Hepatocyte (in vitro differentiated cells): Measurements from ENCODE around the gene YES1. TPM values are rescaled to one million over a fixed set of nuclear protein-coding genes. Genes with fewer than 3 reads are reported as not detected.
"Not testable (repeated sequence)": the region's sequence is repeated elsewhere in the genome, so short reads cannot be mapped to it uniquely, and the experiment has no call there.

Experiments used
- DNase-seq: peaks from one replicate; pipeline ENCODE4 v3.0.0-alpha.2; 2016; ENCODE audit warnings: low spot score
- H2AFZ ChIP-seq: fragments of 200-600 bp; sonication (generic); 2 replicates; pipeline ENCODE4 v1.6.0; 2016; ENCODE audit warnings: antibody characterized with exemption, mild to moderate bottlenecking
- H3K27ac ChIP-seq: fragments of 200-600 bp; sonication (generic); 2 replicates; pipeline ENCODE4 v1.5.1; 2016; ENCODE audit warnings: mild to moderate bottlenecking
- H3K27me3 ChIP-seq: fragments of 200-600 bp; sonication (generic); 2 replicates; pipeline ENCODE4 v1.6.1; 2016
- H3K36me3 ChIP-seq: fragments of 200-600 bp; sonication (generic); replicated peaks from 2 replicates; pipeline ENCODE4 v1.5.1; 2016; ENCODE audit warnings: low read depth; ENCODE audit not compliant: insufficient read depth
- H3K4me1 ChIP-seq: fragments of 200-600 bp; sonication (generic); 2 replicates; pipeline ENCODE4 v1.5.1; 2016; ENCODE audit warnings: mild to moderate bottlenecking, moderate library complexity; ENCODE audit not compliant: insufficient read depth
- H3K4me2 ChIP-seq: fragments of 200-600 bp; sonication (generic); 2 replicates; pipeline ENCODE4 v1.6.0; 2016
- H3K4me3 ChIP-seq: fragments of 200-600 bp; sonication (generic); 2 replicates; pipeline ENCODE4 v1.5.1; 2016; ENCODE audit warnings: mild to moderate bottlenecking
- H3K79me2 ChIP-seq: fragments of 200-600 bp; sonication (generic); 2 replicates; pipeline ENCODE4 v1.6.0; 2017; ENCODE audit warnings: mild to moderate bottlenecking
- H3K9me2 ChIP-seq: fragments of 200-600 bp; sonication (generic); replicated peaks from 2 replicates; pipeline ENCODE4 v1.6.0; 2017; ENCODE audit warnings: mild to moderate bottlenecking; ENCODE audit not compliant: insufficient read depth
- H3K9me3 ChIP-seq: fragments of 200-600 bp; sonication (generic); 2 replicates; pipeline ENCODE4 v1.5.1; 2016; ENCODE audit warnings: low read depth, mild to moderate bottlenecking
- H4K20me1 ChIP-seq: fragments of 200-600 bp; sonication (generic); 2 replicates; pipeline ENCODE4 v1.6.0; 2016; ENCODE audit warnings: mild to moderate bottlenecking; ENCODE audit not compliant: insufficient read depth, poor library complexity, severe bottlenecking
- EZH2 ChIP-seq: fragments of 200-600 bp; sonication (generic); IDR thresholded peaks from 2 replicates; pipeline ENCODE4 v1.6.1; 2016; ENCODE audit warnings: antibody characterized with exemption, mild to moderate bottlenecking, borderline replicate concordance
- EZH2phosphoT487 ChIP-seq: fragments of 200-600 bp; sonication (generic); IDR thresholded peaks from one replicate; pipeline ENCODE4 v1.6.1; 2018; ENCODE audit warnings: antibody characterized with exemption, mild to moderate bottlenecking, low read depth, moderate library complexity; ENCODE audit not compliant: unreplicated experiment, severe bottlenecking
- WGBS: methylation state at CpG from one replicate; pipeline ENCODE4 v1.1.6; 2016; ENCODE audit warnings: low lambda C conversion rate; ENCODE audit errors: missing lambda C conversion rate; 5-methylcytosine and 5-hydroxymethylcytosine counted together
- polyA plus RNA-seq: library from polyadenylated mRNA; unstranded; fragments of >200 nt; fragmentation: Nextera tagmentation; extraction: Ambion mirVana; gene quantifications from 2 replicates; pipeline ENCODE4 v1.2.1, GENCODE V29; 2016
- total RNA-seq: library from RNA; depleted of rRNA; stranded (reverse); fragments of >200 nt; gene quantifications from 2 replicates; pipeline ENCODE4 v1.2.3, GENCODE V29; 2014
- TF ChIP-seq, protein P1 (sequence below): fragments of 200-600 bp; sonication (generic); IDR thresholded peaks from 2 replicates; pipeline ENCODE4 v1.5.1; 2016; ENCODE audit warnings: antibody characterized with exemption, mild to moderate bottlenecking; ENCODE audit not compliant: poor library complexity

YES1 gene
- total and polyA plus RNA-seq, 2 experiments from 2014 or later, result 25.2 to 108 TPM

- Histone ChIP-seq H3K4me3 (no peak overlapping the region), H2AFZ (no peak overlapping the region), H4K20me1 (no peaks in the 10 kb centered on the region), H3K4me2 (no peak overlapping the region), H3K9me2 (no peaks in the 10 kb centered on the region), H3K79me2 (no peaks in the 10 kb centered on the region), H3K9me3 (no peaks in the 10 kb centered on the region), H3K27ac (no peak overlapping the region), H3K27me3 (no peaks in the 10 kb centered on the region), H3K4me1 (no peaks in the 10 kb centered on the region), H3K36me3 (no peaks in the 10 kb centered on the region)
- DNase-seq, result no peak
- TF ChIP-seq EZH2phosphoT487 (no peak), EZH2 (no peak)
- TF ChIP-seq, protein P1, sequence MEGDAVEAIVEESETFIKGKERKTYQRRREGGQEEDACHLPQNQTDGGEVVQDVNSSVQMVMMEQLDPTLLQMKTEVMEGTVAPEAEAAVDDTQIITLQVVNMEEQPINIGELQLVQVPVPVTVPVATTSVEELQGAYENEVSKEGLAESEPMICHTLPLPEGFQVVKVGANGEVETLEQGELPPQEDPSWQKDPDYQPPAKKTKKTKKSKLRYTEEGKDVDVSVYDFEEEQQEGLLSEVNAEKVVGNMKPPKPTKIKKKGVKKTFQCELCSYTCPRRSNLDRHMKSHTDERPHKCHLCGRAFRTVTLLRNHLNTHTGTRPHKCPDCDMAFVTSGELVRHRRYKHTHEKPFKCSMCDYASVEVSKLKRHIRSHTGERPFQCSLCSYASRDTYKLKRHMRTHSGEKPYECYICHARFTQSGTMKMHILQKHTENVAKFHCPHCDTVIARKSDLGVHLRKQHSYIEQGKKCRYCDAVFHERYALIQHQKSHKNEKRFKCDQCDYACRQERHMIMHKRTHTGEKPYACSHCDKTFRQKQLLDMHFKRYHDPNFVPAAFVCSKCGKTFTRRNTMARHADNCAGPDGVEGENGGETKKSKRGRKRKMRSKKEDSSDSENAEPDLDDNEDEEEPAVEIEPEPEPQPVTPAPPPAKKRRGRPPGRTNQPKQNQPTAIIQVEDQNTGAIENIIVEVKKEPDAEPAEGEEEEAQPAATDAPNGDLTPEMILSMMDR, result no peak
Measured at GRCh38 chr18:731185-731584, 80.9 kb downstream of the YES1 start.

GRCh38 chr18:730692-731091, 81.3 kb downstream of the YES1 start:
- Histone ChIP-seq H3K79me2 (no peaks in the 10 kb centered on the region), H3K27me3 (no peaks in the 10 kb centered on the region), H3K4me3 (no peak overlapping the region), H3K4me1 (no peaks in the 10 kb centered on the region), H3K9me2 (no peaks in the 10 kb centered on the region), H2AFZ (no peak overlapping the region), H3K27ac (no peak overlapping the region), H3K9me3 (no peaks in the 10 kb centered on the region), H4K20me1 (no peaks in the 10 kb centered on the region), H3K36me3 (no peaks in the 10 kb centered on the region), H3K4me2 (no peak overlapping the region)
- no peak for DNase-seq
- TF ChIP-seq EZH2 (no peak), EZH2phosphoT487 (no peak)
- TF ChIP-seq, protein P1, result no peak

DNA sequence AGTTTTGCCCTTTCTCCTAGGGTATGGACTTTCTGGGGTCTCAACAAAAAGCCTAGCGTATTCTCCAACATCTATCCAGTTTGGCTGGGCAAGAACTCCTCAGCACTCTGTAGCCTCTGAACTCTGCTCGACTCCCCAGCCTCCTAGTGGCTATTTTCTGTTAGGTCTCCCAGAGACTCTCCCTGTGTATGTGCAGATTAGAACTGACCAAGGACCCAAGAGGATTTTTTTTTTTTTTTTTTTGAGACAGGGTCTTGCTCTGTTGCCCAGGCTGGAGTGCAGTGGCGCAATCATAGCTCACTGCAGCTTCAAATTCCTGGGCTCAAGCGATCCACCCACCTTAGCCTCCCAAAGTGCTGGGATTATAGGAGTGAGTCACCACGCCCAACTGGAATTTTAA, 81.9 kb downstream of the YES1 start:
- H3K27ac ChIP-seq, H3K9me2 ChIP-seq, H3K79me2 ChIP-seq, DNase-seq, H4K20me1 ChIP-seq, H3K9me3 ChIP-seq, H3K4me2 ChIP-seq, H2AFZ ChIP-seq, H3K36me3 ChIP-seq, H3K4me1 ChIP-seq, H3K4me3 ChIP-seq, H3K27me3 ChIP-seq: not testable (repeated sequence)
- TF ChIP-seq, protein P1, result peak; percentile 12
- 96% methylated on average over 5 of the region's 5 CpGs for WGBS

DNA sequence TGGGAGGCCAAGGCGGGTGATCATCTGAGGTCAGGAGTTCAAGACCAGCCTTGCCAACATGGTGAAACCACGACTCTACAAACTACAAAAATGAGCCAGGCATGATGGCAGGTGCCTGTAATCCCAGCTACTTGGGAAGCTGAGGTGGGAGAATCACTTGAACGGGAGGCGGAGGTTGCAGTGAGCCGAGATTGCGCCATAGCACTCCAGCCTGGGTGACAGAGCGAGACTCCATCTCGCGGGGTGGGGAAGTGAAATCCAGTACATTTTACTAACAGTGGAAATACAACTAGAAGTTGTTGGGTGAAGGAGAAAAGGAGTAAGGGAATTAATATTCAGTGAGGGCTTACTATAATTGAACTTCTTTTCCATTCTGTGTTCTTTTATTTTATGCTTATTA, 86.4 kb downstream of the YES1 start:
- no peaks in the 10 kb centered on the region for H3K9me2 ChIP-seq
- H3K79me2 ChIP-seq, result no peaks in the 10 kb centered on the region
- no peaks in the 10 kb centered on the region for H3K9me3 ChIP-seq
- 98% methylated on average over 9 of the region's 9 CpGs for WGBS
- H3K36me3 ChIP-seq, result no peaks in the 10 kb centered on the region
- TF ChIP-seq EZH2 (no peak), EZH2phosphoT487 (no peak)
- TF ChIP-seq, protein P1, result no peak
- no peak overlapping the region for H3K27ac ChIP-seq
- DNase-seq, result no peak
- H3K4me1 ChIP-seq, result no peaks in the 10 kb centered on the region
- no peak overlapping the region for H3K4me2 ChIP-seq
- H3K4me3 ChIP-seq, result no peak overlapping the region
- H4K20me1 ChIP-seq, result no peaks in the 10 kb centered on the region
- H2AFZ ChIP-seq, result no peak overlapping the region
- no peaks in the 10 kb centered on the region for H3K27me3 ChIP-seq
